Measurements from ENCODE around the gene SCNN1B. TPM values are rescaled to one million over a fixed set of nuclear protein-coding genes. Genes with fewer than 3 reads are reported as not detected.
A peak's percentile ranks its signal among the peaks of the same experiment; 100 is the strongest.

The SCNN1B gene
- total RNA-seq, 3 donors from 2014 or later (not counting 1 experiment from before 2014, with no cell fraction given) = not detected

- peaks cover 0 to 3% of the 10 kb centered on the region in 2 donors for H3K27me3 Mint-ChIP-seq (ENCODE audit: low read depth in 2 of 2)
- H3K4me1 ChIP-seq (ENCODE audit: control insufficient read depth, insufficient read depth, low read length) = no peaks in the 10 kb centered on the region
- H3K27me3 ChIP-seq (ENCODE audit: control insufficient read depth, insufficient read depth, low read length) = no peaks in the 10 kb centered on the region
- H3K9me3 Mint-ChIP-seq = no peaks in the 10 kb centered on the region
- H3K4me3 ChIP-seq (ENCODE audit: low read length) = no peak overlapping the region
- H3K27ac ChIP-seq (ENCODE audit: low read length) = no peak overlapping the region
- H3K4me3 Mint-ChIP-seq = no peak overlapping the region
- 82% methylated on average over 13 of the region's 13 CpGs for WGBS (ENCODE audit: insufficient coverage)
- TF ChIP-seq CTCF (IDR thresholded peaks at IDR 0.05) = no peak
- intact Hi-C loops (cut with micrococcal nuclease) = no loop called here
- no peak overlapping the region for H3K27ac Mint-ChIP-seq
- no peaks in the 10 kb centered on the region for H3K9me3 ChIP-seq (ENCODE audit: control insufficient read depth, insufficient read depth, low read length)
- H3K36me3 ChIP-seq (ENCODE audit: control insufficient read depth, insufficient read depth, low read length) = no peaks in the 10 kb centered on the region
- H3K36me3 Mint-ChIP-seq = no peaks in the 10 kb centered on the region
- no peak for ATAC-seq
- H3K4me1 Mint-ChIP-seq = no peaks in the 10 kb centered on the region
- no peak for DNase-seq
Observed at GRCh38 chr16:23373436-23374219, 71.5 kb downstream of the SCNN1B start.

- no peak overlapping the region for H3K4me3 ChIP-seq (ENCODE audit: low read length)
- DNase-seq (no peak), ATAC-seq (no peak)
- Mint-ChIP-seq H3K27ac (no peak overlapping the region), H3K4me3 (no peak overlapping the region), H3K27me3 (ENCODE audit: low read depth in 2 of 2) (peaks cover 0 to 3% of the 10 kb centered on the region in 2 donors), H3K36me3 (no peaks in the 10 kb centered on the region), H3K4me1 (no peaks in the 10 kb centered on the region), H3K9me3 (no peaks in the 10 kb centered on the region)
- no peaks in the 10 kb centered on the region for H3K4me1 ChIP-seq (ENCODE audit: control insufficient read depth, insufficient read depth, low read length)
- TF ChIP-seq CTCF (IDR thresholded peaks at IDR 0.05) = no peak
- H3K9me3 ChIP-seq (ENCODE audit: control insufficient read depth, insufficient read depth, low read length) = no peaks in the 10 kb centered on the region
- H3K27me3 ChIP-seq (ENCODE audit: control insufficient read depth, insufficient read depth, low read length) = no peaks in the 10 kb centered on the region
- intact Hi-C loops (cut with micrococcal nuclease) = no loop called here
- no peak overlapping the region for H3K27ac ChIP-seq (ENCODE audit: low read length)
- 73% methylated on average over 17 of the region's 17 CpGs for WGBS (ENCODE audit: insufficient coverage)
- no peaks in the 10 kb centered on the region for H3K36me3 ChIP-seq (ENCODE audit: control insufficient read depth, insufficient read depth, low read length)
Observed at GRCh38 chr16:23374721-23375510, 72.8 kb downstream of the SCNN1B start.

- H3K27ac Mint-ChIP-seq = no peak overlapping the region
Observed at GRCh38 chr16:23375643-23376042, 73.5 kb downstream of the SCNN1B start.

More at GRCh38 chr16:23375643-23376042, 73.5 kb downstream of the SCNN1B start:
- H3K36me3 Mint-ChIP-seq = no peaks in the 10 kb centered on the region
- no peaks in the 10 kb centered on the region for H3K4me1 Mint-ChIP-seq
- H3K4me3 Mint-ChIP-seq = no peak overlapping the region
- no peaks in the 10 kb centered on the region for H3K9me3 Mint-ChIP-seq
- ATAC-seq (peak in 1 of 3 donors; percentile 38), DNase-seq (no peak)
- Histone ChIP-seq H3K27me3 (ENCODE audit: control insufficient read depth, insufficient read depth, low read length) (no peaks in the 10 kb centered on the region), H3K4me3 (ENCODE audit: low read length) (no peak overlapping the region), H3K9me3 (ENCODE audit: control insufficient read depth, insufficient read depth, low read length) (no peaks in the 10 kb centered on the region), H3K36me3 (ENCODE audit: control insufficient read depth, insufficient read depth, low read length) (no peaks in the 10 kb centered on the region), H3K27ac (ENCODE audit: low read length) (no peak overlapping the region), H3K4me1 (ENCODE audit: control insufficient read depth, insufficient read depth, low read length) (no peaks in the 10 kb centered on the region)
- TF ChIP-seq CTCF (IDR thresholded peaks at IDR 0.05) = no peak
- intact Hi-C loops (cut with micrococcal nuclease) = no loop called here
- H3K27me3 Mint-ChIP-seq (ENCODE audit: low read depth in 2 of 2) = peaks cover 0 to under 1% of the 10 kb centered on the region in 2 donors
- WGBS (ENCODE audit: insufficient coverage) = 82% methylated on average over 7 of the region's 7 CpGs
